HEK293 (cell line): Measurements from ENCODE around the gene GRIN2A.

Experiments used
- ZBTB17 ChIP-seq: fragments of 450-650 bp; formaldehyde crosslinking; IDR thresholded peaks from 2 replicates; pipeline ENCODE4 v1.5.1; 2016; ENCODE audit warnings: missing biosample characterization, missing genetic modification characterization
- ZNF140 ChIP-seq: fragments of 450-650 bp; formaldehyde crosslinking; IDR thresholded peaks from 2 replicates; pipeline ENCODE4 v1.5.1; 2016; ENCODE audit warnings: missing biosample characterization, missing genetic modification characterization
- ZNF239 ChIP-seq: fragments of 450-650 bp; formaldehyde crosslinking; IDR thresholded peaks from 2 replicates; pipeline ENCODE4 v1.5.1; 2016; ENCODE audit warnings: missing biosample characterization, missing genetic modification characterization
- TF ChIP-seq, protein P1 (sequence below): fragments of 450-650 bp; formaldehyde crosslinking; IDR thresholded peaks from 2 replicates; pipeline ENCODE4 v1.5.1; 2016; ENCODE audit warnings: missing biosample characterization, missing genetic modification characterization
- TF ChIP-seq, protein P2 (sequence below): fragments of 450-650 bp; formaldehyde crosslinking; IDR thresholded peaks from 2 replicates; pipeline ENCODE4 v1.5.1; 2016; ENCODE audit warnings: missing biosample characterization, missing genetic modification characterization

DNA sequence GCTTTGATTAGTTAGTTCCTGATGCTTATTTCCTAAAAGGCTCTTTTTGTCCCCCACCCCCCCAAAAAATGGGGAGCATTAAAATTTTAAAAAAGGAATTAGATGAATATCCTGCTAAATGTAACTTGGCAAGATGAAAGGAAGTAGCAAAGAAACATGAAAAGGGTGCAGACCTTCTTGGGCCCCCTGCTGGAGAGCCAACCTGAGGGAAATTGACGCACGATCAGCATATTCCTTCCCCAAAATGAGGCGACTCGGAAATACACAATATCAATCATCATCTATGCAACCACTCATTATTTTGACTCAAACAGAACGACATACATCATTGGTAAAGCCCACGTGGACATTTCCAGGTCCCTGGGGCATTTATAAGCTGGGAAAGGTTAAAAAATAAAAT is 59.7 kb downstream of the GRIN2A start:
- TF ChIP-seq, protein P1, sequence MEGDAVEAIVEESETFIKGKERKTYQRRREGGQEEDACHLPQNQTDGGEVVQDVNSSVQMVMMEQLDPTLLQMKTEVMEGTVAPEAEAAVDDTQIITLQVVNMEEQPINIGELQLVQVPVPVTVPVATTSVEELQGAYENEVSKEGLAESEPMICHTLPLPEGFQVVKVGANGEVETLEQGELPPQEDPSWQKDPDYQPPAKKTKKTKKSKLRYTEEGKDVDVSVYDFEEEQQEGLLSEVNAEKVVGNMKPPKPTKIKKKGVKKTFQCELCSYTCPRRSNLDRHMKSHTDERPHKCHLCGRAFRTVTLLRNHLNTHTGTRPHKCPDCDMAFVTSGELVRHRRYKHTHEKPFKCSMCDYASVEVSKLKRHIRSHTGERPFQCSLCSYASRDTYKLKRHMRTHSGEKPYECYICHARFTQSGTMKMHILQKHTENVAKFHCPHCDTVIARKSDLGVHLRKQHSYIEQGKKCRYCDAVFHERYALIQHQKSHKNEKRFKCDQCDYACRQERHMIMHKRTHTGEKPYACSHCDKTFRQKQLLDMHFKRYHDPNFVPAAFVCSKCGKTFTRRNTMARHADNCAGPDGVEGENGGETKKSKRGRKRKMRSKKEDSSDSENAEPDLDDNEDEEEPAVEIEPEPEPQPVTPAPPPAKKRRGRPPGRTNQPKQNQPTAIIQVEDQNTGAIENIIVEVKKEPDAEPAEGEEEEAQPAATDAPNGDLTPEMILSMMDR = no peak
- TF ChIP-seq ZBTB17 = no peak
- TF ChIP-seq ZNF140 (tag by site-specific recombination) = no peak
- TF ChIP-seq, protein P2, sequence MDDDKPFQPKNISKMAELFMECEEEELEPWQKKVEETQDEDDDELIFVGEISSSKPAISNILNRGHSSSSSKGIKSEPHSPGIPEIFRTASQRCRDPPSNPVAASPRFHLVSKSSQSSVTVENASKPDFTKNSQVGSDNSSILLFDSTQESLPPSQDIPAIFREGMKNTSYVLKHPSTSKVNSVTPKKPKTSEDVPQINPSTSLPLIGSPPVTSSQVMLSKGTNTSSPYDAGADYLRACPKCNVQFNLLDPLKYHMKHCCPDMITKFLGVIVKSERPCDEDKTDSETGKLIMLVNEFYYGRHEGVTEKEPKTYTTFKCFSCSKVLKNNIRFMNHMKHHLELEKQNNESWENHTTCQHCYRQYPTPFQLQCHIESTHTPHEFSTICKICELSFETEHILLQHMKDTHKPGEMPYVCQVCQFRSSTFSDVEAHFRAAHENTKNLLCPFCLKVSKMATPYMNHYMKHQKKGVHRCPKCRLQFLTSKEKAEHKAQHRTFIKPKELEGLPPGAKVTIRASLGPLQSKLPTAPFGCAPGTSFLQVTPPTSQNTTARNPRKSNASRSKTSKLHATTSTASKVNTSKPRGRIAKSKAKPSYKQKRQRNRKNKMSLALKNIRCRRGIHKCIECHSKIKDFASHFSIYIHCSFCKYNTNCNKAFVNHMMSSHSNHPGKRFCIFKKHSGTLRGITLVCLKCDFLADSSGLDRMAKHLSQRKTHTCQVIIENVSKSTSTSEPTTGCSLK (tag by site-specific recombination) = no peak
- TF ChIP-seq ZNF239 (tag by site-specific recombination) = no peak
